DND-41 (cell line): ENCODE measurements around the gene COG8.

Experiments used
- EZH2 ChIP-seq: IDR thresholded peaks from 3 replicates; pipeline ENCODE4 v1.6.1; 2012; ENCODE audit warnings: borderline replicate concordance, low read depth, mild to moderate bottlenecking, moderate library complexity, low read length, inconsistent platforms; ENCODE audit not compliant: severe bottlenecking
- TF ChIP-seq, protein P1 (sequence below): IDR thresholded peaks from 2 replicates; pipeline ENCODE4 v1.5.1; 2012; ENCODE audit warnings: borderline replicate concordance, low read length, moderate library complexity, mild to moderate bottlenecking; ENCODE audit not compliant: poor library complexity, severe bottlenecking; ENCODE audit errors: extremely low read depth

DNA sequence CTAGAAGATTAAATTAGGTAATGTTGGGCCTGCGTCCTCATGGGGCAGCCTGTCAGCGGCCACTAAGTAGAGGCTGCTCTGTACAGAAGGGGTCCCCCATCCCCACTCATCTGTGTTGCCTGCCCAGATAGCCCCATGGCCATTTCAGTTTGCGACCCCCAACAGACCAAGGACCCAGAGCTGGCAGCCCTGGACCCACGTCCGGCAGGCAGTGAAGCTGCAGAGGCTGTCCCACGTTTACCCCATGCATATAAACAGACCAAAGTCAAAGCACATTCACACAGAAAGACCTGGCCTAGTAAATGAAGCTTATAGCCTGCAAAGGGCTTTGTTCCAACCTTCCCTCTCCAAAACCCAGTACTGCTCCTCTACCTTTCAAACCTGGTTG is 13.6 kb downstream of the COG8 start:
- TF ChIP-seq, protein P1, sequence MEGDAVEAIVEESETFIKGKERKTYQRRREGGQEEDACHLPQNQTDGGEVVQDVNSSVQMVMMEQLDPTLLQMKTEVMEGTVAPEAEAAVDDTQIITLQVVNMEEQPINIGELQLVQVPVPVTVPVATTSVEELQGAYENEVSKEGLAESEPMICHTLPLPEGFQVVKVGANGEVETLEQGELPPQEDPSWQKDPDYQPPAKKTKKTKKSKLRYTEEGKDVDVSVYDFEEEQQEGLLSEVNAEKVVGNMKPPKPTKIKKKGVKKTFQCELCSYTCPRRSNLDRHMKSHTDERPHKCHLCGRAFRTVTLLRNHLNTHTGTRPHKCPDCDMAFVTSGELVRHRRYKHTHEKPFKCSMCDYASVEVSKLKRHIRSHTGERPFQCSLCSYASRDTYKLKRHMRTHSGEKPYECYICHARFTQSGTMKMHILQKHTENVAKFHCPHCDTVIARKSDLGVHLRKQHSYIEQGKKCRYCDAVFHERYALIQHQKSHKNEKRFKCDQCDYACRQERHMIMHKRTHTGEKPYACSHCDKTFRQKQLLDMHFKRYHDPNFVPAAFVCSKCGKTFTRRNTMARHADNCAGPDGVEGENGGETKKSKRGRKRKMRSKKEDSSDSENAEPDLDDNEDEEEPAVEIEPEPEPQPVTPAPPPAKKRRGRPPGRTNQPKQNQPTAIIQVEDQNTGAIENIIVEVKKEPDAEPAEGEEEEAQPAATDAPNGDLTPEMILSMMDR: no peak
- TF ChIP-seq EZH2: no peak
